ENCODE results near the gene SSBP3.

DNA sequence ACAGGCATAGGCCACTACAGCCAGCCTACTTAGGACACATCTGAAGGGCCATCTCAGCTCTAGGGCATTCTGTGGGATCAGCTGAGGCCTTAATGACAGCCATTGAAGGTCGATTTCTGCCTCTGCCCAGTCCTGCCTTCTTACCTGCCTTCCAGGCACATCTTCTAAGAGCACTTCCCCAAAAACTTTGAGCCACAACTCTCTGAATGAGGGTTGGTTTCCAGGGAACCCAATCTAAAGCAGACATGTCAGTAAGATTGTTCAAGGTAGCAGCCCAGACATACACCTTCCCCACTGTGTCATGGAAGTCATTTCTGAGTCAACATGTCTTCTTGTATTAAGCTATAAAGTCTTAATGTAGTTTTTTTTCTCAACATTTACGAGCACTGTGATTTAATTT is 18.2 kb upstream of the SSBP3 start:
- TF ChIP-seq, protein P1, sequence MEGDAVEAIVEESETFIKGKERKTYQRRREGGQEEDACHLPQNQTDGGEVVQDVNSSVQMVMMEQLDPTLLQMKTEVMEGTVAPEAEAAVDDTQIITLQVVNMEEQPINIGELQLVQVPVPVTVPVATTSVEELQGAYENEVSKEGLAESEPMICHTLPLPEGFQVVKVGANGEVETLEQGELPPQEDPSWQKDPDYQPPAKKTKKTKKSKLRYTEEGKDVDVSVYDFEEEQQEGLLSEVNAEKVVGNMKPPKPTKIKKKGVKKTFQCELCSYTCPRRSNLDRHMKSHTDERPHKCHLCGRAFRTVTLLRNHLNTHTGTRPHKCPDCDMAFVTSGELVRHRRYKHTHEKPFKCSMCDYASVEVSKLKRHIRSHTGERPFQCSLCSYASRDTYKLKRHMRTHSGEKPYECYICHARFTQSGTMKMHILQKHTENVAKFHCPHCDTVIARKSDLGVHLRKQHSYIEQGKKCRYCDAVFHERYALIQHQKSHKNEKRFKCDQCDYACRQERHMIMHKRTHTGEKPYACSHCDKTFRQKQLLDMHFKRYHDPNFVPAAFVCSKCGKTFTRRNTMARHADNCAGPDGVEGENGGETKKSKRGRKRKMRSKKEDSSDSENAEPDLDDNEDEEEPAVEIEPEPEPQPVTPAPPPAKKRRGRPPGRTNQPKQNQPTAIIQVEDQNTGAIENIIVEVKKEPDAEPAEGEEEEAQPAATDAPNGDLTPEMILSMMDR (IDR thresholded peaks at IDR 0.05): no peak
- TF ChIP-seq POLR2AphosphoS5 (IDR thresholded peaks at IDR 0.05; ENCODE audit: insufficient read depth in 1 of 2, low read depth in 1 of 2): no peak
